Ascending aorta (tissue), 2 donors: ENCODE data around the gene TMUB1. TPM values are rescaled to one million over a fixed set of nuclear protein-coding genes. Genes with fewer than 3 reads are reported as not detected.

Experiments used
- DNase-seq, 2 donors: peaks; one replicate each; pipeline ENCODE4 v3.0.0-alpha.2; 2019; ENCODE audit warnings: low spot score in 2 of 2
- H3K27ac ChIP-seq, 2 donors: fragments of 200-600 bp; sonication (generic); one replicate each; pipeline ENCODE4 v1.5.1; 2016 to 2017; ENCODE audit warnings: mild to moderate bottlenecking in 1 of 2
- H3K27me3 ChIP-seq: fragments of 200-600 bp; sonication (generic); one replicate; pipeline ENCODE4 v1.5.1; 2017
- H3K36me3 ChIP-seq, 2 donors: fragments of 200-600 bp; sonication (generic); one replicate each; pipeline ENCODE4 v1.5.1; 2016
- H3K4me1 ChIP-seq, 2 donors: fragments of 200-600 bp; sonication (generic); one replicate each; pipeline ENCODE4 v1.5.1; 2016 to 2017; ENCODE audit warnings: mild to moderate bottlenecking in 1 of 2
- H3K4me3 ChIP-seq, 2 donors: fragments of 200-600 bp; sonication (generic); one replicate each; pipeline ENCODE4 v1.5.1; 2016 to 2017; ENCODE audit warnings: mild to moderate bottlenecking in 1 of 2
- H3K9me3 ChIP-seq, 2 donors: fragments of 200-600 bp; sonication (generic); one replicate each; pipeline ENCODE4 v1.5.1; 2016
- CTCF ChIP-seq, 3 experiments: fragments of 200-600 bp in 2 of 3; fragments of 450-650 bp in 1 of 3; sonication (generic) in 2 of 3; IDR thresholded peaks; one replicate each; pipeline ENCODE4 v1.5.1; 2016 to 2019; ENCODE audit warnings: antibody characterized with exemption in 3 of 3, mild to moderate bottlenecking in 1 of 3, moderate library complexity in 1 of 3
- intact Hi-C: fragments of 100-400 bp; cut with DNase I; formaldehyde crosslinking; loops from one replicate; pipeline ENCODE4 v1.15.1; 2023
- total RNA-seq: library from RNA; depleted of rRNA; stranded (reverse); fragments of >200 nt; gene quantifications from one replicate; pipeline ENCODE4 v1.1.0, GENCODE V29; 2016

Gene TMUB1
- 143 TPM for total RNA-seq

GRCh38 chr7:151083071-151083823 lies at the start of gene TMUB1:
TMUB1 (minus strand) TSS chr7:151083493; CDS start chr7:151082563, 930 bp downstream.
- no peak for TF ChIP-seq CTCF (IDR thresholded peaks at IDR 0.05)
- H3K4me1 ChIP-seq, result peaks cover 32 to 44% of the 10 kb centered on the region in 2 donors
- peak; percentile 42 to 93 for DNase-seq
- H3K27ac ChIP-seq, result peak within 1 kb of the TSS; percentile 95 to 96
- peaks cover 0 to 3% of the 10 kb centered on the region in 2 donors for H3K36me3 ChIP-seq
- peak within 1 kb of the TSS; percentile 75 to 87 for H3K4me3 ChIP-seq
- intact Hi-C loops, result loop anchor here (5.0 to 10.0 kb wide), 3 partner anchors 164 to 1368 kb away; partner anchors contain the start of gene SMARCD3
- no peaks in the 10 kb centered on the region for H3K27me3 ChIP-seq
- no peaks in the 10 kb centered on the region for H3K9me3 ChIP-seq

GRCh38 chr7:151132461-151133205 lies 49.3 kb upstream of the TMUB1 start:
- DNase-seq, result no peak
- TF ChIP-seq CTCF (IDR thresholded peaks at IDR 0.05), result no peak
- Histone ChIP-seq H3K4me1 (no peaks in the 10 kb centered on the region), H3K27me3 (no peaks in the 10 kb centered on the region), H3K9me3 (no peaks in the 10 kb centered on the region), H3K36me3 (peaks cover 64 to 96% of the 10 kb centered on the region in 2 donors), H3K4me3 (no peak overlapping the region), H3K27ac (no peak overlapping the region)
- intact Hi-C loops, result no loop called here

- H3K27me3 ChIP-seq, result no peaks in the 10 kb centered on the region
- no peak for TF ChIP-seq CTCF (IDR thresholded peaks at IDR 0.05)
- no peak overlapping the region for H3K4me3 ChIP-seq
- no peak overlapping the region for H3K27ac ChIP-seq
- H3K9me3 ChIP-seq, result no peaks in the 10 kb centered on the region
- DNase-seq, result no peak
- H3K36me3 ChIP-seq, result peaks cover 60 to 87% of the 10 kb centered on the region in 2 donors
- intact Hi-C loops, result no loop called here
- no peaks in the 10 kb centered on the region for H3K4me1 ChIP-seq
Measured at GRCh38 chr7:151131592-151132293, 48.5 kb upstream of the TMUB1 start.

- intact Hi-C loops, result no loop called here
- no peak for TF ChIP-seq CTCF (IDR thresholded peaks at IDR 0.05)
Measured at GRCh38 chr7:151131224-151131591, 47.9 kb upstream of the TMUB1 start.

GRCh38 chr7:151130741-151131157 lies 47.5 kb upstream of the TMUB1 start:
- Histone ChIP-seq H3K4me3 (no peak overlapping the region), H3K27me3 (no peaks in the 10 kb centered on the region), H3K9me3 (no peaks in the 10 kb centered on the region), H3K36me3 (peaks cover 51 to 77% of the 10 kb centered on the region in 2 donors), H3K27ac (no peak overlapping the region), H3K4me1 (peaks cover 0 to under 1% of the 10 kb centered on the region in 2 donors)
- intact Hi-C loops, result no loop called here
- no peak for TF ChIP-seq CTCF (IDR thresholded peaks at IDR 0.05)
- no peak for DNase-seq

More at GRCh38 chr7:151131224-151131591, 47.9 kb upstream of the TMUB1 start:
- H3K4me3 ChIP-seq, result no peak overlapping the region
- H3K27ac ChIP-seq, result no peak overlapping the region
- no peaks in the 10 kb centered on the region for H3K4me1 ChIP-seq
- H3K9me3 ChIP-seq, result no peaks in the 10 kb centered on the region
- peaks cover 55 to 81% of the 10 kb centered on the region in 2 donors for H3K36me3 ChIP-seq
- DNase-seq, result no peak
- no peaks in the 10 kb centered on the region for H3K27me3 ChIP-seq
